NCI-H510A (cell line): ENCODE results near the gene DYRK1A.
"Not testable (repeated sequence)": the region's sequence is repeated elsewhere in the genome, so short reads cannot be mapped to it uniquely, and the experiment has no call there.

Experiments
- DNase-seq: peaks from one replicate; lab custom pipeline; 2025; lab: John Stamatoyannopoulos, UW

Gene DYRK1A

GRCh38 chr21:37484535-37485474, 118.2 kb downstream of the DYRK1A start:
- DNase-seq = no peak

GRCh38 chr21:37489553-37489952, 123.0 kb downstream of the DYRK1A start:
- DNase-seq = no peak

- no peak for DNase-seq
Measured at GRCh38 chr21:37490084-37490483, 123.5 kb downstream of the DYRK1A start.

- DNase-seq = no peak
Measured at GRCh38 chr21:37496972-37497371, 130.4 kb downstream of the DYRK1A start.

GRCh38 chr21:37498664-37499063, 132.1 kb downstream of the DYRK1A start:
- no peak for DNase-seq

- DNase-seq = no peak
Measured at GRCh38 chr21:37502947-37503346, 136.4 kb downstream of the DYRK1A start.

- DNase-seq = no peak
Measured at GRCh38 chr21:37503848-37504467, 137.4 kb downstream of the DYRK1A start.

GRCh38 chr21:37505963-37506362, 139.4 kb downstream of the DYRK1A start:
- DNase-seq = no peak

GRCh38 chr21:37507716-37508115, 141.1 kb downstream of the DYRK1A start:
- no peak for DNase-seq

GRCh38 chr21:37508341-37508740, 141.8 kb downstream of the DYRK1A start:
- DNase-seq = no peak

GRCh38 chr21:37509802-37510393, 143.3 kb downstream of the DYRK1A start:
- DNase-seq = no peak

GRCh38 chr21:37511848-37512247, 145.3 kb downstream of the DYRK1A start:
- no peak for DNase-seq

- no peak for DNase-seq
Measured at GRCh38 chr21:37513383-37513782, 146.8 kb downstream of the DYRK1A start.

GRCh38 chr21:37514038-37514667, 147.6 kb downstream of the DYRK1A start:
- no peak for DNase-seq

- no peak for DNase-seq
Measured at GRCh38 chr21:37516998-37517397, 150.4 kb downstream of the DYRK1A start.

- DNase-seq = no peak
Measured at GRCh38 chr21:37520801-37521200, 154.2 kb downstream of the DYRK1A start.

- DNase-seq = no peak
Measured at GRCh38 chr21:37521658-37522057, 155.1 kb downstream of the DYRK1A start.

- no peak for DNase-seq
Measured at GRCh38 chr21:37522641-37523295, 156.2 kb downstream of the DYRK1A start.

- DNase-seq = not testable (repeated sequence)
Measured at GRCh38 chr21:37524944-37525343, 158.4 kb downstream of the DYRK1A start.

GRCh38 chr21:37525810-37526209, 159.2 kb downstream of the DYRK1A start:
- no peak for DNase-seq

GRCh38 chr21:37527103-37527502, 160.5 kb downstream of the DYRK1A start:
- no peak for DNase-seq

GRCh38 chr21:37527716-37528115, 161.1 kb downstream of the DYRK1A start:
- no peak for DNase-seq
